Measurements from ENCODE around the gene PRKCA.

The PRKCA gene

DNA sequence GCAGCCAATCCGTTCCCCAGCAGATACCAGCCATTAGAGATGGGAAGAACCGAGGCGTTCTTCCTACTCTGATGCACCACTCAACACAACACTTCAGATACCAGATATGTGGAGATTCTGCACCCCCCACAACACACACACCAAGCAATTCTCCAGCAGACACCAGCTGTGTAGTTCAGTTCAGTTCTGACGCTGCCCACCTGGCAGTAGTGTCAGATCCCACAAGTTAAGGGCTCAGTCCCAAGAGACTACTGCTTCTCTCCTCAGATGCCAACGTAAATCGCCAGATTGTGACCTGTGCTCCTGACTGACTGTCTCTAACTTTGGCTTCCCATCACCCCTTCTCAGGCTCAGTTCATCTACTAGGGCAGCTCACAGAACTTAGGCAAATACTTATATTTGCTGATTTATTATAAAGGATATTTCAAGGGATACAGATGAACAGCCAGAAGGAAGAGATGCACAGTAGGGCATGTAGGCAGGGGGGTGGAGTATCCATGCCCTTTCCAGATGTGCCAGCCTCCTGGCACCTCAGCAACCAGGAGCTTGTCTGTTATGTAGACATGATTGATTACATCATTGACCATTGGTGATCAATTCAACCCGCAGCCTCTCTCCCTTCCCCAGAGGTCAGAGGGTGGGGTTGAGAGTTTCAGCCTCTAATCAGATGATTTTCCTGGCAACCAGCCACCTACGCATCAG, 110.6 kb downstream of the PRKCA start:
- no peak for DNase-seq

DNA sequence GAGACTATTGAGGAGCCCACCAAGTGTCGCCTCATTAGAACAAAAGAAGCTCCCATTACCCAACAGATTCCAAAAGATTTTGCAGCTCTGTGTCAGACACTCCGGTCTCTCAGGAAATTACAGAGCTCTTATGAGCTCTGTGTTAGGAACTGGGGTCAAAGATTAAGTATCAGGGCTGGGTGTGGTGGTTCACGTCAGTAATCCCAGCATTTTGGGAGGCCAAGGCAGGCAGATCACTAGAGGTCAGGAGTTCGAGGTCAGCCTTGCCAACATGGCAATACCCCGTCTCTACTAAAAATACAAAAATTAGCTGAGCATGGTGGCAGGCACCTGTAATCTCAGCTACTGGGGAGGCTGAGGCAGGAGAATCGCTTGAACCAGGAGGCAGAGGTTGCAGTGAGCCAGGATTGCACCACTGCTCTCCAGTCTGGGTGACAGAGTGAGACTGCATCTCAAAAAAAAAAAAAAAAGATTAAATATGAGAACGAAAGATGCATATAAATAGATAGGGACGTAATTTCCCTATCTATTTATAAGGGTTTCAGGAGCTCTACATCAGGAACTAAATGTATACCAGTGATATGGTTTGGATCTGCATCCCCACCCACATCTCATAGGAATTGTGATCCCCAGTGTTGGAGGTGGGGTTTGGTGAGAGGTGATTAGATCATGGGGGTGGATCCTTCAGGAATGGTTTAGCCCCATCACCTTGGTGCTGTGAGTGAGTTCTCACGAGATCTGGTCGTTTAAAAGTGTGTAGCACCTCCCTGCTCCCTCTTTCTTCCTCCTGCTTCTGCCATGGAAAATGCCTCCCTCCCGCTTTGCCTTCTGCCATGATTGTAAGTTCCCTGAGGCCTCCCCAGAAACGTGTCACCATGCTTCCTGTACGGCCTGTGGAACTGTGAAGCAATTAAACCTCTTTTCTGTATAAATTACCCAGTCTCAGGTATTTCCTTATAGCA, 111.4 kb downstream of the PRKCA start:
- DNase-seq, result no peak

DNA sequence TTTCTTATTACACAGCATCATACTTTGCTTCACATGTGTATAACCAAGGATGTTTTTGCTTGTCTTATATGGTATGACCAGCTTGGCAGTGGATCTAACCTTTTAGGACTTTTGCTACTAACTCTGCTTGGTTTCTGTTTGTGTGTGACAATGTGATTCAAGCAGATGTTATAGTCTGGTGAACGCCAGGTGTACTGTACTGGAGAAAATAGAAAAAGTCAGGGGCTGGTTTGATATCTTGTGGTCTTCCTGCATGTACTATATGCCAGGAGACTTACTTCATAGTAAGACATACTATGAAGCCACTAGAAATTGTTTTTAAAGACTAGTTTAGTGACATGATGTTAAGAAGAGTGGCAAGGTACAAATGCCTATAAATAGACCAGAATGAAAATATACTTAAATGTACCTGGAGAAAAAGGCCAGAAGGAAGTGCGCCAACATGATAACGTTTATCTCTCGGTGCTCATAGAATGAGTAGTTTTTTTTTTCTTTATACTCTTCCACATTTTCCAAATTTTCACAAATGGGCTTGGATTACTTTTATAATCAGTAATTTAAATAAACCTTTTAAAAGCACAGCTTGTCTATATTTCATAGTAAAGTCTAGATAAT, 112.3 kb downstream of the PRKCA start:
- no peak for DNase-seq

DNA sequence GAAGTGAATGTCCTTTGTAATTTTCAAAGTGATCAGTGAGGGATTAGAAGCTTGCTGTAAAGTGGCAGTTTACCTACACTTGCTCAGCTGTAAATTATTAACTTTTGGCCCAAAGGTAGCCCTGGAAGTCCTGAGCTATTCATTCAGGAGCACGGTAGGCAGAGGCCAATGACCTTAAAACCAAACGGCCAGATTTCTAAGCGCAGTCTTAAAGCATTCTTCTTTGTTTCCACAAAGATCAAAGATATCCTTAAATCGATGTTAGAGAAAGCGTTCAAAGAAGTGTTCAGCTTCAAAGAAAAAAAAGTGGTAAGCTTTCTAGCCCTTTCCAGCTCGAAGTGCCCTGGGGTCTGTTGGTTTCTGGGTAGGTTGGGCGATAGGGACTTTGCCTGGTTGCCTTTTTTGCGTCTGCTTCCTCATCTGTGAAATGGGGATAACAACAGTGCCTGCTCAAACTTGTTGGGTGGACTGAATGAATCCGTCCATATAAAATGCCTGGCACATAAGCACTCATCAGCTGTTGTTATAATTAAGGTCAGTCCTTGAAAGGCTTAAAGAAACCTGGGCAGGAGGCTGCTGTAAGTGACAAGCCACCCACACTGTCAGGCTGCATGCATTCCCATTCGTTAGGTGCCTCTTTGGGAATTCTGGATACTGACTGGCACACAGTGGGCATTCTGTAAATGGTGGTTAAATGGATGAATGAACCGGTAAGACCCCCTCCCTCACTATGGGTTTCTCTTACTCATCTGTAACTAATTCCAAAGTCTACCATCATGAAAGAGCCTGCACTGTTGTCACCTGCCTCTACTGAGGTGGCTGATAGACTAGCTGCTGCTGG, 113.2 kb downstream of the PRKCA start:
- DNase-seq, result no peak

DNA sequence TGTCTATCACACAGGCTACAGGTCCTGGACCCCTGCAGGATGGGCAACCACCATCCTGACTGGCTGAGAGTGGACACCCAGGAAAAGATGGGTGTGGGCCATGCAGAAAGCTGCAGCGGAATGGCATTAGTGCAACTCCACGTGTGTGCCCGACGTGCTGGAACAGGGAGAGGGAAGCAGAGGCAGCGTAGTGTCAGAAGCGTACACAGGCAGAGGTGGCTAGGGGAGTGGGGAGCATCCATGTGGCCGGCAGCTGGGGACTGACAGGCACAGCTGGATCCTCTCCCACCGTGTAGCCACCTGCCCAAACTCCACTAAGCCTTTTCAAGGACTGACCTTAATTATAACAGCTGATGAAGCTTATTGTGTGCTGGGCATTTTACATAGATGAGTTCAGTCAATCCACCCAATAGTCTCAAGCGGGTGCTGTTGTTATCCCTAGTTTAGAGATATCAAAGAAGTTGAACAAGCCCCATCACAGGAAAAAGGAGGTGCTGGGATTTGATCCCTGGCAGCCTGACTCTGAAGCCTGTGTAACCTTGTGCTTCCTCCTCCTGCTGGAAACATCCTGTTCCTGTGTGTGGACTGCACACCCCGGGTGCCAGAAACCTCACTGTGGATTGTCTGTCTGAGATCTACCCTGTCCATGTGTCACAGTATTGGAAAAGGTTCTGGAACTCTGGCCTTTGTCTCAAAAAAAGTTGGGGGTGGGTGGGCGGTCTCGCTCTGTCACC, 114.0 kb downstream of the PRKCA start:
- DNase-seq, result no peak

DNA sequence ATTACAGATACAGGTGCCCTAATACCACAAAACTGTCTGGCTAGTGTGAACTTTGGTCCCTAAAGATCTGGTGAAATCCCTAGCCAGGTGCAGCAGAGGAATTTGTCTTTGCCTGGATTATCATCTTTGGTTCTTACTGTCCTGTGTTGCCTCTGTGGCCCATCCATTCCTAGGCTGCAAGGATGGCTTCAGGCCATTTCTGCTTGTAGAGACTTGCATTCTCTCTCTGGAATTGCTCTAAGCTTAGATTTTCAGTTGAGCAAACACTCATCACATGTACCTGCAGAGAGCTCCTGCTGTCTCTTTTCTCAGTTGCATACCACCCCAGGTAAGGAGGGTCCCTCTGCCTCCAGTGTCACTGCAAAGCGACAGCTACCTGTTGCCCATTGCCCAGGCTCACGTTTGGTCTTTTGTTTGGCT, 114.9 kb downstream of the PRKCA start:
- no peak for DNase-seq

DNA sequence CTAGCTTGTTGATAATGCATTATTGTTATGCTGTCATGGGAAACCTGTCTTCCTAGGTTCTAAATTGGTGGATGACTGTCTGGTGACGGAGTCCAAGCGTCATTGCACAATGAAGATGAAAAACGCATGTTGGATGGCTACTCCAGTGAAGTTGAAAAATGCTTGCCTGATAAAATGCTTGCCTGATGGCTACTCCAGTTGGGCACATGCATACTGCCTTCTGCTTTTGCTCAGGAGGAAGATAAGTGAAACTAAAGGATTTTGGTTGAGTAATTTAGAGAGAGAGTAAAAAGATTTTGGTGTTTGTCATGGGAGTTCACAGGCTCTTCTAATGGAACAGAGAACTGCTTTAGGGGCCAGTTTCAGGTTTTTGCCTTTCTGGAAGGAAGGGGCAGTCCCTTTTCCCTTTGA, 118.6 kb downstream of the PRKCA start:
- DNase-seq, result no peak

DNA sequence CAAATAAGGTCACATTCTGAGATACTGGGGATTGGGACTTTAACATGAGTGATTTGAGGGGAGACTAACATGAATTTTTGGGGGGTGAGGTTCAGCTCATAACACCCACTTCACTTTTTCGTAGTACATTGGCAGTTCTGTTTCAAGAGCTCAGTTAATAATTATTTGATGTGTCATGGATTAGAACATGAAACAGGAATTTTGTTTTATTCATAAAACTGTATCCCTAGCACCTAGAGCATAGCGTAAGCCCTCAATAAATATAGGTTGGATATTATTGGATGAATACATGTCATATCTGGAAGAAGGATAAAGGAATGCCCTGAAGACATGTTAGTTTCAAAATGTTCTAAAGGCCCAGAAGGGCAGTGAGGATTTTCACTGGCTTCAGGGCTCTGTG, 119.8 kb downstream of the PRKCA start:
- no peak for DNase-seq

DNA sequence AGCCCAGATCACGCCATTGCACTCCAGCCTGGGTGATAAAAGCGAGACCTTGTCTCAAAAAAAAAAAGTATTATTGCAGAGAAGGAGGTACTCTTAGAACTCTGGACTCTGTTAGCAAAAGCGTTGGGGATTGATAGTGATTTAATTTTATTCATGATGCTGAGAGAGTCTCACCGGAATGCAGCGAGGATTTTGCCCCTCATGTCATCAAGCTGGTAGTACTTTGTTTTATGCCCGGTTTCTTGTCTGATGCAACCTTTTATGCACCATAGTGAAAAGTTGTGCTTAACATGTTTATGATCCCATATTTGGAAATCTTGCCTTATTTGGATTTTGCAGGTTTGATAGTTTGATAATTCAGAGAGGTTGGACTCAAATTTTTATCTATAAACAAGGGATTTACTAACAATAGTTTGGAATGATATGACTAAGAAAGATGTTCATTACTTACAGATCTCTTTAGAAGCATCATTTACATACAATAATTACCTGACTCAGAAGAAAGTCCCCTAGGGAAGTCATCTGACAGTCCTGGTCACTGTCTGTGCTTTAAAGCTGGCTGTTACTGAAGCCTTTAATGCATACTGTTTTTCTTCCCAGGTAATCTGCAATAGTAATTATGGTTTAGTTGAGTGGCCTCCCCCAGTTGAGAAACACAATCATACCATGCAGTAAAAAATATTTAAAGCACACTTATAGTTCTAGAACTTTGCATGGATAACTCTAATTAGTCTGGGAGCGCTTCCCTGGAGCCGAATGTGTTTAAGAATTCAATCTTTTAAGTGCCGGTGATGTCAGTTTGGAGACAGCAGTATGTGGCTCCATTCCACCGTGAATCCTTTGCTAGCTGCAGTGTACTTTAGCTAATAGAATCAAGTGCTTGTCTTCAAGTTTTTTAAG, 120.9 kb downstream of the PRKCA start:
- DNase-seq, result no peak

DNA sequence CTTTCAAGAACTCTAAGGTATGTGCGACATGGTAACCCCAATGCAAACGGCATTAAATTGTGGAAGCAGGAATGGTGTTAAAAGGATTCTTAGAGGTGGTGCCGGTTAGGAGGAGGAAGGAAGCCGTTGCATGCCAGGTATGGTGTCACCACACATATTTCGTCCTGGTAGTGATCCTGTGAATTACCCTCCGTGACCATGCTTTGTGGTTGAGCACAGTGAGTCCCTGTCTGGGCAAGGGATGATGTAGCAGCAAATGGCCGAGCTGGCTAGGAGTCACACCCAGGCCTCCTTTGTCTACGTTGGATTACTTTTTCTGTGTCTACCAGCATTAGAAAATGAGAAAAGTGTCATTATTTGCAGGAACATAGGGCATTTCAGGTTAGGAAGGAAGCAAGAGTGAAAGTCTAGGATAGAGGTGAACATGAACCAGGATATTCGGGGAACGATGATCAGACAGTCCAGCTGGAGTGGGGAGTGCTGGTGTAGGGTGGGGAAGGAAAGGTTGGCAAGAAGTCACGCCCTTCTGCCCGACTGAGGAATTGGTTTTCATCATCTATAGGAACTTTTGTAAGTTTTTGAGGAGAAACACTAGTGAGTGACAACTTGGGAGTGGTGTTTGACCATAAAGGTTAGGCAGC, 123.5 kb downstream of the PRKCA start:
- DNase-seq, result no peak

DNA sequence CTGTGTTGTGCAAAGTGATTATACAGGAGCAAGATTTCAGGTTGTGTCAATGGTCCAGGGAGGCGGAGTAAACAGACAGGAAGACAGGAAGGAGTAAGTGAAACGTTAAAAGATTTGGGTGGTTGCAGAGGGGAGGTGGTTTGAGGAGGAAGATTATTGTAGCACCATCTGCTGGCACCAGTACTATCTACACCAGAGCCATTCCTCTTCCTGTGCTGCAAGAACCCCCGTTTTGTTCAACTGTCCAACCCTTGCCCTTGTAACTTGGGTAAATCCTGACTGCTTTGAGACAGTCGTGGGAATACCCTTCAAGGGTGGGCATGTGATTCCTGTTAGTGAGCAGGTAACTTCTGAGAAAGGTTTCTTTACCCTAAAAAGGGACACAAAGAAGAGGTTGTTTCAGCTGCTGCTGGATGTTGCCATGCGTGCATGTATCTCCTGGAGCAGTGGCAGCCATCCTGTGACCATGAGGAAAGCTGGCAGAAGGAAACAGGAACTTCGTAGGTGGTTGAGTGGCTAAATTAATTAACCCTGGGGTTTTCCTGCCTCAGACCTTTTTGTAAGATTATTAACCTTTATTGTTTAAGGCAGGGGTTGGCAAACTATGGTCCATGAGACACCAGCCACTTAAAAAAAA, 124.1 kb downstream of the PRKCA start:
- DNase-seq, result no peak

DNA sequence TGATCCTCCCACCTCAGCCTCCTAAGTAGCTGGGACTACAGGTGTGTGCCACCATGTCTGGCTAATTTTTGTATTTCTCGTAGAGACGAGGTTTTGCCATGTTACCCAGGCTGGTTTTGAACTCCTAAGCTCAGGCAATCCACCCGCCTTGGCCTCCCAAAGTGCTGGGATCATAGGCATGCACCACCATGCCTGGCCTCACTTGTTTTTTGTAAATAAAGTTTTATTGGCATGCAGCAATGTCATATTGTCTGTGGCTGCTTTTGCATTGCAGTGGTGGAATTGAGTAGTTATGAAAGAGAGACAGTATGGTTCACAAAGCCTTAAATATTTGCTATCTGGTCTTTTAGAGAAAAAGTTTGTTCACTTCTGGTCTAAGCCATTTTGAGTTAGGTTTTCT, 124.7 kb downstream of the PRKCA start:
- DNase-seq, result no peak

DNA sequence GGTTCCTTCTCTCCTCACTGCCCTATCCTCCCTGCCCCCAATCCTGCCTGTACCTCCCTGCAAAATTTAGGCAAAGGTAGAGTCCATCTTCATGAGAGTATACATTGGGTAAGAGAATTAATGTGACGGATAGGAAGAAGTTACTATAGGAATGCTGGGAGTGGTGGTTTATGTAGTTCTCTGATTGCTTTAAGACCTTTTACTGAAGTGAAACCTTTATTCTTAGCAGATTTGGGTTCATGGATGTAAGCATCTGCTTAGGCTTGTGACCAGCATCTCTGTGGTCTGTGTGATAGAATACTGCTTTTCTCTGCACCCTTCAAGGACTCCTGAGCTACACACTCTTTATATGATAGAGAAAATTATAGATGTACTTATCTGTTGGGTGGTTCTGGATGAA, 127.3 kb downstream of the PRKCA start:
- no peak for DNase-seq

DNA sequence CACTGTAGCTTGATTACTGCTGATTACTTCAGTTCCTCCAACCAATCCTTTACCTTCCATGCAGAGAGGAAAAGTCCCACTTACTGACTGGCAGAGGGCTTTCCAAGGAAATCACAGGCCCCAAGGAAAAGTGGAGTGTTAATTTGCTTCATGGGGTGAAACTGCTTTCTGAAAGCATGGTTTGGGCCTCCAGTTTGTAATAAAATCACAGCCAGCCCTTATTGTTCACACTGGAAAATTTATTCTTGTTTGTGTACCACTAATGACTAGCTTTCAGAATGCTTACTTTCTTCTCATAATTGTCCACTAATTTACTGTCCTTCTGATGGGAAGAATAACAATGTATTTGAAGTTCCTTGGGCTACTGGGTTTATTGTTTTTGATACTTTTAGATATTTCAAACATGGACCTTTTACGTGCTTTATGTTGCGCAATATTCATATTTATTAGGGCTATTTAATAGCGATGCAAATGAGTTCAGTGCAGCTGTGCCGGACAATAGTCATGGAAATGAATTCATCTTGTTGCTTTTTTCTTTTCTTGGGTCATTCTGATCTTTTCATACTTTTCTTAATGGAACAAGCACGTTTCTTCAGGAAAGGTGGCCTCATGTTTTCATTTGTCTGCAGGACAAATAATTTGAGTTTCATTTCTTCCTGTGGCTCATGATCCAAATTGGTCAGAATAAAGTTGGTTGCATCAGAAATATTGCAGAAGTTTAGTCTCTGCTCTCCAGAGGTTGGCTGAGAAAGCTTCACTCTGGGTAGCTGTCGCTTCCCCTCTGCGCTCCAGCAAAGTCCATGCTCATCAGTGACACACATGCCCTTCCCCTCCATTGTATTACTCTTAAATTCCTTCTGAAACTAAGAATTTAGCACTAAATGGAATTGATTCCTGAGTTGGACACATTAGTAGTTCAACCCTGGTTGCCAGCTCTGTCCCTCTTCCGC, 128.7 kb downstream of the PRKCA start:
- peak in 1 of 56 donors; percentile 21 for DNase-seq

DNA sequence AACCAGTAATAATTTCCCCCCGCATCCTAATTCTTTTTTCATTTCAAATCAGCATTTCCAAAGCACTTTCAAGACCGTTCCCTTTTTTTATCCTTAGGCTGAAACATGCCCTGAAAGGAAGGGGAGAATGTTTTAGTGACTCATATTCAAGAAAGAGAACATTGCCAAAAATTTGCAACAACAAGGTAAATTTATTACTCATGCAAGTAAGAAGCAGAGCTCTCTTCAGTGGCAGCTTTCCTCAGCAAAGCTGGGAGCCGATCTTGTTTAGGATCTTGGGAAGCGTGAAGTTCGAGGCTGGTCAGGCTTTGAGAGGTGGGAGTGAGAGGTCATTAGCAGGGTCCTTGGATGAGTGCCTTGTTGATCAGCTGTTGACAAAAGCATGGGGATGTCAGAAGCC, 129.5 kb downstream of the PRKCA start:
- peak in 1 of 56 donors; percentile 21 for DNase-seq

DNA sequence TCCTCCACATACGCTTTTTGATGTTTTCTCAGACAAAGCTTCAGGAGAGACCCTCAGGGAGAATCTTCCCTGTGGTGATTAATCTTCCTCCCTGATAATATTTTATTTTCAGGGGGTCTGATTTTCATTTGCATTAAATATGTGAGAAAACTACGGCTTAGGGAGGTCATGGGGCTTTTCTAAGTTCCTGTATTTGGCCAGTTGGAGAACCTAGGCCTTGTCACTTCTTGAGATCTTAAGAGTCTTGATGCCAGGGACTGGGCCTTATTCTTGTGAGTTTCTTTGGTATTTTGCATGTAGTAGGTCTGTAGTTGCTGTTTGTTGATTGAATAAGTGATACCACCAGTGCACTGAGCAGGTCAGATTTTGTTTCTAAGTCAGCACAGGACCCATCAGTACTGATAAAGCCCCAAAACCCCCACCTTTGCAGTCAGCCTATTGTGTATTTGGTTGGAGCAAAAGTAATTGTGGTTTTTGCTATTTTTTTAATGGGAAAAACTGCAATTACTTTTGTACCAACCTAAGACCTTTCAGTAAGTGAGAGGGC, 130.1 kb downstream of the PRKCA start:
- DNase-seq, result no peak

DNA sequence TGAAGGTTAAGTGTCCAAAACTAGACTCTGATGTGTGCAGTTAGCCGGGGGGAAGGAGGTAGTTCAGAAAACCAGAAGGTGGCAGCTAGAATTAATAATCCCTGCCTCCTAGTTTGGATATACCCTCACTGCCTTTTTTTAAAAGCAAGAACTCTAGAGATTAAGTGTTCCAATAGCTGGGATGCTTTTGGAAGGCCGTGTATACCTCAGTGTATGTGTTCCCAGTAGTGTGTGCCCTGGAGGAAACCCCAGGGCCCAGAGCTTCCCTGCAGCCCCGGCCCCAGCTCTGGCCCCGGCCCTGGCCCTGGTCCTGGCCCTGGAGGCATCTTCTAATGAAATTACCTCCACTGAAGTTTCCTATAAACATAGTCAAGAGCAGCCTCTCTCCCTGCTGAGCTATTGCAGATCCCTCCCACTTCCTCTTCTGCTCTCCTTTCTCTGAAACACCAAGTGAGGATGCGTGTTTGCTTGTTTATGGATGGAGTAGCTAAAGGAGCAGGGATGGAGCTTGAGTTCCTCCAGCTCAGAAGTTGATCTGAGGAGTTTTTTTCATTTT, 130.7 kb downstream of the PRKCA start:
- DNase-seq, result peak in 2 of 56 donors; percentile 12 to 17

Measured in amygdala (tissue), 56 donors.